Activated T-cell treated with anti-CD3 and anti-CD28 coated beads for 4 hours (primary cell): ENCODE data around the gene MRTFB.
"Not testable (repeated sequence)": the region's sequence is repeated elsewhere in the genome, so short reads cannot be mapped to it uniquely, and the experiment has no call there.

ENCODE experiments used
- DNase-seq: peaks from one replicate; pipeline ENCODE4 v3.0.0-alpha.2; 2020

Gene MRTFB

GRCh38 chr16:14109077-14109775, 38.1 kb downstream of the MRTFB start:
- no peak for DNase-seq

- no peak for DNase-seq
Measured at GRCh38 chr16:14109782-14110727, 38.9 kb downstream of the MRTFB start.

DNA sequence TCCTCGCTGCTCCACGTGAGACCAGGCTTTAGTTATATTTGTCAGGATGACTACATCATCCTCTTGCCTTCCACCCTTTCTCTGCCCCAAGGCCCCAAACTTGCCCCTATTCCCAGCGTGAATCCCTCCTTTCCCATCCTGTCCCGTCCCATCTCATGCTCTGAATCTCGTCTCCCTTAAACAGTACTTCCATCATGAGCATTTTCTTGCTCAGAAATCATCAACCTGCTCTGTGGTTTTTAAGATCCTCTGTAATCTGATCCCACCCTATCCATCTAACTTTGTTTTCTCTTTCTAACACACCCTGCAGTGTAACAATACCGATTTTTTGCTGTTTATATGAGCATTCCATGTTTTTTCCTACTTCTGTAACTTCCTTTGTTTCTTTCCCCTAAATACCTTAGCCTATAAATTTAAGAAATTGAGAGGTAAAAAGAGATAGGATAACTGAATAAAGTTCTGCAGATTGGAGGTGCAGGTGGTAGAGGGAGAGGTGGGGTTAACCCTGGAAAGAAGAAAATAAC, 39.7 kb downstream of the MRTFB start:
- no peak for DNase-seq

DNA sequence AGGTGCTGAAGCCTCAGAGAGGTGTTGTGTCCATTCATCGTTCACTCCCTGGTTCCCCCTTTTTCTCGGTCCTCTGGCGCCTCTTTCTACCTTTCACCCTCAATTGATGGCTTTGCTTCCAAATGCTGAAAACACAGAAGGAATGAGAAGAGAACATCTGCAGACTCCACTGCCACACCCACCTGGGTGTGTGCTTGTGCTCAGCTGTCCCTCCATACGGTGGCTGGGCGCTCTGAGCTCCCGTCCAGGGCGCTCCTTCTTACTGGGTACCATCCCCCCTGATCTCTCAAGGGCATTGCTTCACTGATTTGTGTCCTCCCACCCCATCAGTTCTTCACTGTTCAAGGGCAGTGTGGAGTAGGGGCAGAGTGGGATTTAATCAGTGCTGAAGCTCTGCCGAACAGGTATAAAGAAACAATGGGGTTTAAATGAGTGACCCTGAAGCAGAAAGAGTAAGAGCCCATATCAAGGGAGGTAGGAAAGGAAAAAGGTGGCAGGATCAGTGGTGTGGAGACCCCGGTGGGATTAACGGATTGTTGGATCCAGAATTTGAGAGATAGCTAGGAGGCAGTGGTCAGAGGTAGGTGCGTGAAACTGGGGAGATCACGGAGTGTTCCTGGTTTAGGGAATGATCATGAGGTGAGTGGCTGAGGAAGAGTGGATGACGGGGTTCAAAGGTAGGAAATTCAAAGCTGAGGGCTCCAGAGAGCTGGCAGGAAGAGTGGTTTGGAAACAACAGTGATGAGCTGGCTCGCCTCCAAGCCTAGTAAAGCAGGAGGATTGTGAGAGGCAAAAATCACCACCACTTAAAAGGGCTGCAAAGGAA, 40.8 kb downstream of the MRTFB start:
- no peak for DNase-seq

- DNase-seq, result no peak
Measured at GRCh38 chr16:14112539-14112856, 41.4 kb downstream of the MRTFB start.

GRCh38 chr16:14113344-14113743, 42.2 kb downstream of the MRTFB start:
- DNase-seq, result no peak

- DNase-seq, result no peak
Measured at GRCh38 chr16:14117051-14117450, 45.9 kb downstream of the MRTFB start.

- DNase-seq, result no peak
Measured at GRCh38 chr16:14119799-14120198, 48.7 kb downstream of the MRTFB start.

GRCh38 chr16:14120335-14120734, 49.2 kb downstream of the MRTFB start:
- no peak for DNase-seq

DNA sequence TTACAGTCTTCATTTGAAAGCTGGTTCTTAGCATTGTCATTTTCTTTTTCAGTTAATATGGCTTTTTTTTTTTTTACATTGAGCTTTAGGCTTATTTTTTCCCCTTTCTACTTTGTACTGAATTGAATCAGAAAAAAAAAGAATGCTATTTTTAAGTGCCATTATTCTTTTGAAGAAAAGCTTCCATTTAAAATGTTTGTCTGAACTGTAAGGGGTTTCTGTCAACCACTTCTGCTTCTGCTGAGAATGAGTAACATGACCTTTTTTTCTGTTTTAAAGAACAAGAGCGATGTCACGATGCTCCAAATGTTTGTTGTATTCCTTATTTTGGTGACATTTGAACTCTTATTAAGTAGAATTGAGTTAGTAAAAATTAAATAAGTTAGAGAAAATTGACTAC, 50.0 kb downstream of the MRTFB start:
- DNase-seq, result no peak

DNA sequence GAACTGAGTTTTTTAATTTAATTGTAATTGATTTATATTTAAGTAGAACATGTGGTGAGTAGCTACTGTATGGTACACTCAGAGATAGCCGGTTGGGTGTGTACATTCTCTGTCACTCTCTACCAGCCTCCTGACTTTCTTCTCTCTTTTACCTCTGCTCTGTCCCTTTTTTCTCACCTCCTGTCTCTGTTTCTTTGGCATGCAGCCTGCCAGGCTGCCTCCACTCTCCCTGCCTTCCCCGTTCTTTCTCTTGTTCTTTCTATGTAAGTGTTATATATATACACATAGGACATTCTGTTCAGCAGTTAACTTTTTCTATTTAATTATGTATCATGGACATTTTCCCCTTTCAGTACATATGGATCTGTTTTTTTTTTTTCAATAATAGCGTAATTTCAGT, 50.8 kb downstream of the MRTFB start:
- no peak for DNase-seq

DNA sequence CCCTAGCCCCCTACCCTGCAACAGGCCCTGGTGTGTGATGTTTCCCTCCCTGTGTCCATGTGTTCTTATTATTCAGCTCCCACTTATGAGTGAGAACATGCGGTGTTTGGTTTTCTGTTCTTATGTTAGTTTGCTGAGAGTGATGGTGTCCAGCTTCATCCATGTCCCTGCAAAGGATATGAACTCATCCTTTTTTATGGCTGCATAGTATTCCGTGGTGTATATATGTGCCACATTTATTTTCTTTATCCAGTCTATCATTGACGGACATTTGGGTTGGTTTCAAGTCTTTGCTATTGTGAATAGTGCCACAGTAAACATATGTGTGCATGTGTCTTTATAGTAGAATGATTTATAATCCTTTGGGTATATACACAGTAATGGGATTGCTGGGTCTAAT, 51.3 kb downstream of the MRTFB start:
- not testable (repeated sequence) for DNase-seq

DNA sequence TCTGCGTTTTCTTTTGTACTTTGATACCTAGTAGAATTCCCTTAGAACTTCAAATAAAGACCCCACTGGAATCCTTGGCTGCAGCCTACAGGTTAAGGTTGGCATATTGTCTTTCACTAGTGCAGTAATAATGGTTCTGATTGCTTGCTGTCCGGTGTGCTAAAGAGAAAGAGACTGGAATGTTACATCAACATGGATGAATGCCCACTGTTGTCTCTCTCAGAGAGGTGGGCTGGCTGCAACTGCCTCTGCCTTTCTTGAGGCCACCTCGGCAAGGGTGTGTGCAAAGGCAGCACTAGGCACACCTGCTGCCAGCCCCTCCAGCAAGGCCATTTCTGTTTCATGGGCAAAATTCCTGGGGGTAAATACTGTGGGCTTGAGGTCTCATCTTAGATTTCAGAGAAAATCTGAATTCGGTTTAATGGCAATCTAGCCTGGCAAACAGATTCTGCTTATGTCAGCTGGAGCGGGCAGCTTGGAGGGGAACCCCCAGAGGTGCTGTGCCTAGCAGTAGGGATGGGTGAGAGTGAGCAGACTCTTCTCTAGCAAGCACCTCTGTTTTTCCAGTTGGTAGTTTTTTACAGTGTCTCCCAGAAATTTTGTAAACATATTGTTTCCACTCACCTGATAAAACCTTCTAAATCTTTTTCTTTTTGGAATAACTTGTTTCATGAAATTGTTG, 54.0 kb downstream of the MRTFB start:
- no peak for DNase-seq

DNA sequence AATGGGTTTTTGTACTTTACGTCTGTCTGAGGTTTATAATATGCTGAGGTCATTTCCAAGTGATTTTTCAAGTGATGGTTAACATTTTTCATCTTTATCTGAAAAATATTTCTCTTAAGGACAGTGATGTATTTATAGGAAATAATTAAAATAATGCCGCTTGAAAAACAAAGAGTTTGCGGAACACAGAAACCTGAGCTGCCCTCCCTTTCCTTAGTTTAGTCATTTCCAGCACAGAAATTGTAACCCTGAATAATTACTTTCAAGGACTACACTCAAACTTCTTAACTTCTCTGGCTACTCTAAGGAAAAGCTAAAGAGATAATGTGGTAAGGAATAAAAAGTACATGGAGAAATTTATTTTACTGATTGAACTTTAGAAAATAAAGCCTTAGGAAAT, 54.6 kb downstream of the MRTFB start:
- no peak for DNase-seq

DNA sequence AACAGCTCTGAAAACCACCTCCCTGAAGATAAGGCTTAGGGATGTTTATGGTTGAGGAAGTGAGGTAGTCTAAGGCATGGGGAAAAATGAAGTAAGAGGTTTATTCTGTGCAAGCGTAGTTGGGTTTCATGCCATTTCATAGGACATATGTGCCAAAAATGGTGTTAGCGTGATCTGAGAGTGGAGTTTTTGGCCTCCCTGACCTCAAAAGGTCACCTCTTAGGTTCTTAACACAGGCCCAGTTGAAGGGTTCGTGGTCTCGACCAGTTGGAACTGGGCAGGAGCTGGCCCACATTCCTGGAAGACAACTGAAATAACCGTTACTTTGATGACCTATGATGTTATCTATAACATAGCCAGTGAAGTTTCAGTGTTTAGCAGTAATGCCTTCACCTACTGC, 57.0 kb downstream of the MRTFB start:
- no peak for DNase-seq

GRCh38 chr16:14129502-14129901, 58.4 kb downstream of the MRTFB start:
- no peak for DNase-seq

DNA sequence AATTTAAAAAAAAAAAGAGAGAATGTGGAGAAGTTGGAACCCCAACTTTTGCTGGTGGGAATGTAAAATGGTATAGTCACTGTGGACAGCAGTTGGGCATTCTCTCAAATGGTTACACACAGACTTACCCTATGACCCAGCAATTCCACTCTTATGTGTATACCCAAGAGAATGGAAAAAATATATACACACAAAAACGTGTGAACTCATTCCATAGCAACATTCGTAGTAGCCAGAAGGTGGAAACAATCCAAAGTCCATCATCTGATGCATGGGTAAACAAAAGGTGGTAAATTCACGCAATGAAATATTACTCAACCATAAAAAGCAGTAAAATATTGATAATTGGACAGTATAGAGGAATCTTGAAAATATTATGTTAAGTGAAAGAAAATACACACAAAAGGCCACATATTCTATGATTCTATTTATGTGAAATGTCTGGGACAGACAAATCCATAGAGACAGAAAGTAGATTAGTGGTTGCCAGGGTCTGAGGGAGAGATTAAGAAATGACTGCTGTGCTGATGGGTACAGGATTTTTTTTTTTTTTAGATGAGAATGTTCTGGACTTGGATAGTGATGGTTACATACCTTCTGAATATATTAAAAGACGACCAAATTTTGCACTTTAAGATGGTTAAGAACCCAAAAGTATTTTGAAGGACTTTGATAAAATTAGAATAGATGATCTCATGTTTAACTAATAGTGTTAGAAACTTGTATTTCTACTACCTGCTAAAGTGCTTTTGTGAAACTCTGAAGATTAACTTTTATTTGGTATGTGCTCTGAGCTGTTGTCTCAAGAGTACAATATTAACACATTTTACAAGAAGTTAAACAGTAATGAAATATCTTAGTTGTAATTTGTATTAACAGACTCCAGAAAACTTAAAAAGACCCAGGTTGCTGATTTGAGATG, 60.9 kb downstream of the MRTFB start:
- no peak for DNase-seq

GRCh38 chr16:14132696-14133048, 61.6 kb downstream of the MRTFB start:
- DNase-seq, result no peak

GRCh38 chr16:14133907-14134306, 62.8 kb downstream of the MRTFB start:
- no peak for DNase-seq

- no peak for DNase-seq
Measured at GRCh38 chr16:14135704-14136103, 64.6 kb downstream of the MRTFB start.

GRCh38 chr16:14139872-14140271, 68.8 kb downstream of the MRTFB start:
- DNase-seq, result no peak

DNA sequence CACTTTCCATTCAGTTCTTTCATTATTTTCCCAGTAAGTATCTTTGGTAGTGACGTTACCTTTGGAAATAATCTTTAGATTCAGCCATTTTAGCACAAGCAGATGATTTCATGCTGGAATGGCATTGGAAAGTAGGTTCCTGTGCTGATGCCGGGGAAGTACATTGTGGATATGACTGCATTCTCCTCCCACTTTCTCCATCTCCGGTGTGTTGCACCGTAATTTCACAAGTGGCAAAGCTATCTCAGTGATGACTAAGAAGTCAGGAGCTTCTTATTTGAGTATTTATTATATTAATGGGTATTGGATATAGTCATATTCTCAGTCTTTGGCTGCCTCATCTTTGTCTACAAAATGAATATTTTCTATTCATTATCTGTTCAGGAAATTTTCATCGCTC, 69.8 kb downstream of the MRTFB start:
- DNase-seq, result no peak
